Caco-2 (cell line): ENCODE data around the gene NTSR2. TPM values are rescaled to one million over a fixed set of nuclear protein-coding genes. Genes with fewer than 3 reads are reported as not detected.

Source experiments
- BruUV-seq: library from RNA; stranded (reverse); fragments of 400-500 nt; replicated peaks from 2 replicates; lab custom pipeline; 2021; lab: Mats Ljungman, UMichigan
- CTCF ChIA-PET: fragments of 300-600 bp; sonication (Branson Sonifier 250); formaldehyde crosslinking; loops from one replicate; lab custom pipeline; 2022; ENCODE audit warnings: antibody characterized with exemption; lab: Charles Lee
- POLR2A ChIA-PET: fragments of 300-600 bp; sonication (Branson Sonifier 250); formaldehyde crosslinking; loops from one replicate; lab custom pipeline; 2022; ENCODE audit warnings: antibody characterized with exemption; lab: Charles Lee
- DNase-seq, 2 experiments: peaks; one replicate each; pipeline versions ENCODE4 v3.0.0 to v3.0.0-alpha.2; 2020 to 2022
- H3K27me3 ChIP-seq: replicated peaks from 2 replicates; pipeline ENCODE4 v1.6.0; 2011; ENCODE audit warnings: low read length; ENCODE audit not compliant: control insufficient read depth, insufficient read depth
- H3K36me3 ChIP-seq: 2 replicates; pipeline ENCODE4 v1.5.1; 2011; ENCODE audit warnings: low read length; ENCODE audit not compliant: control insufficient read depth, insufficient read depth
- H3K4me1 ChIP-seq: fragments of 250-450 bp; sonication (Bioruptor Pico); 2 replicates; pipeline ENCODE4 v1.5.1; 2020; ENCODE audit warnings: mild to moderate bottlenecking
- H3K4me3 ChIP-seq: 2 replicates; pipeline ENCODE4 v1.5.1; 2011; ENCODE audit warnings: low read depth, mild to moderate bottlenecking, control low read depth, low read length
- H3K9me3 ChIP-seq: fragments of 250-450 bp; sonication (Bioruptor Pico); 2 replicates; pipeline ENCODE4 v1.5.1; 2020; ENCODE audit warnings: mild to moderate bottlenecking, moderate library complexity
- H3K27ac Mint-ChIP-seq: one replicate; pipeline ENCODE4 v1.8.0; 2022; ENCODE audit warnings: mixed read lengths; ENCODE audit not compliant: unreplicated experiment
- H3K27me3 Mint-ChIP-seq: one replicate; pipeline ENCODE4 v1.8.0; 2022; ENCODE audit warnings: mixed read lengths; ENCODE audit not compliant: insufficient read depth, unreplicated experiment
- H3K36me3 Mint-ChIP-seq: one replicate; pipeline ENCODE4 v1.8.0; 2022; ENCODE audit warnings: mild to moderate bottlenecking, mixed read lengths; ENCODE audit not compliant: insufficient read depth, unreplicated experiment
- H3K4me1 Mint-ChIP-seq: one replicate; pipeline ENCODE4 v1.8.0; 2022; ENCODE audit warnings: low read depth, mixed read lengths; ENCODE audit not compliant: unreplicated experiment
- H3K4me3 Mint-ChIP-seq: one replicate; pipeline ENCODE4 v1.8.0; 2022; ENCODE audit warnings: mild to moderate bottlenecking, moderate library complexity, mixed read lengths; ENCODE audit not compliant: unreplicated experiment
- H3K9me3 Mint-ChIP-seq: one replicate; pipeline ENCODE4 v1.8.0; 2022; ENCODE audit warnings: mixed read lengths; ENCODE audit not compliant: unreplicated experiment
- intact Hi-C: fragments of 100-400 bp; cut with micrococcal nuclease; formaldehyde crosslinking; loops from one replicate; pipeline ENCODE4 v1.10.0; 2022; ENCODE audit not compliant: unreplicated experiment
- total RNA-seq: library from RNA; stranded (reverse); gene quantifications from 2 replicates; pipeline ENCODE4 v1.2.3, GENCODE V29; 2022
- TF ChIP-seq, protein P1 (sequence below), 2 experiments: fragments of 200-600 bp in 1 of 2; IDR thresholded peaks; 1 replicate in 1 of 2; 2 replicates in 1 of 2; pipeline versions ENCODE4 v1.5.1 to v1.8.0; 2011 to 2022; ENCODE audit warnings: antibody characterized with exemption in 1 of 2, control low read depth in 1 of 2, inconsistent platforms in 1 of 2, low read depth in 1 of 2, low read length in 1 of 2, mild to moderate bottlenecking in 1 of 2, moderate library complexity in 1 of 2; ENCODE audit not compliant: insufficient read depth in 1 of 2, severe bottlenecking in 1 of 2, unreplicated experiment in 1 of 2

Gene NTSR2
- total RNA-seq, 1 experiment from 2014 or later = not detected

DNA sequence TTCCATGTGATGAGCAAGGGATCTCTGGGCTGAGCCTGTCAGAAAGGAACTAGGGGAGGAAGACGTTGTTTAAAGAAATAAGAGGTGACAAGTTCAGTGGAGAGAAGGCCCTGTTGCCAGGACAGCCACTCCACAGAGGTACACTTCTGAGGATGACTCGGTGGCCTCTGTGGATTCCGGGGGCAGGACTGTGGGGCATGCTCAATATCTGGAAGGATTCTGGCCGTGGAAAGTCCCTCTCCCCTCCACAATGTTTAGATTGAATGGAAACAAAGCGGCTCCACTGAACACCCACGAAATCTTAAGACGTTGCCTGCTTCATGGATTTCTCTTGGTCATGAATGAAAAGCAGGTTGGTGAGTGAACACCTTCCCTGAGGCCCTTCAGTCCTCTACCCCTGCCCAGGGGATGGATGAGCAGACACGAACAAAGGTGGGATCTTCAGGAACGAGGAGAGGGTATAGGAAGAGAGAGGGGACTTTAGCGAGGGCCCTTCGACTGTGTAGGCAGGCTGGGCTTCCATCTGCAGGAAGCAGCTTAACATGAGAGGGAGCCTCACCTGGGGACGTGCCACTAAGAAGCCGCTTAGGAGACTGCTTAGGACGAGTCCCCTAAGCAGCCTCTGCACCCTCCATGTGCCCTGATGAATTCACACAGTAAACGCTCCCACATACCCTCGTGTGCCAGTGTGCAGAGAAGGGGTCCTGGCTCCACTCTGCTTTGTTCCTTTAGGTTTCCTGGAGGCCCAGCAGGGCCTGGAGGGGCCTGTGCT, 1.9 kb downstream of the NTSR2 start:
- intact Hi-C loops = no loop called here
- Histone ChIP-seq H3K9me3 (peaks cover 2% of the 10 kb centered on the region), H3K4me1 (no peaks in the 10 kb centered on the region), H3K36me3 (no peaks in the 10 kb centered on the region), H3K27me3 (no peaks in the 10 kb centered on the region), H3K4me3 (no peak overlapping the region)
- TF ChIP-seq, protein P1, sequence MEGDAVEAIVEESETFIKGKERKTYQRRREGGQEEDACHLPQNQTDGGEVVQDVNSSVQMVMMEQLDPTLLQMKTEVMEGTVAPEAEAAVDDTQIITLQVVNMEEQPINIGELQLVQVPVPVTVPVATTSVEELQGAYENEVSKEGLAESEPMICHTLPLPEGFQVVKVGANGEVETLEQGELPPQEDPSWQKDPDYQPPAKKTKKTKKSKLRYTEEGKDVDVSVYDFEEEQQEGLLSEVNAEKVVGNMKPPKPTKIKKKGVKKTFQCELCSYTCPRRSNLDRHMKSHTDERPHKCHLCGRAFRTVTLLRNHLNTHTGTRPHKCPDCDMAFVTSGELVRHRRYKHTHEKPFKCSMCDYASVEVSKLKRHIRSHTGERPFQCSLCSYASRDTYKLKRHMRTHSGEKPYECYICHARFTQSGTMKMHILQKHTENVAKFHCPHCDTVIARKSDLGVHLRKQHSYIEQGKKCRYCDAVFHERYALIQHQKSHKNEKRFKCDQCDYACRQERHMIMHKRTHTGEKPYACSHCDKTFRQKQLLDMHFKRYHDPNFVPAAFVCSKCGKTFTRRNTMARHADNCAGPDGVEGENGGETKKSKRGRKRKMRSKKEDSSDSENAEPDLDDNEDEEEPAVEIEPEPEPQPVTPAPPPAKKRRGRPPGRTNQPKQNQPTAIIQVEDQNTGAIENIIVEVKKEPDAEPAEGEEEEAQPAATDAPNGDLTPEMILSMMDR (IDR thresholded peaks at IDR 0.05; ENCODE audit: insufficient read depth in 1 of 2, low read depth in 1 of 2, low read length in 1 of 2, severe bottlenecking in 1 of 2, unreplicated experiment in 1 of 2) = no peak
- Mint-ChIP-seq H3K4me3 (no peak overlapping the region), H3K9me3 (peaks cover 9% of the 10 kb centered on the region), H3K36me3 (no peaks in the 10 kb centered on the region), H3K27ac (no peak overlapping the region), H3K4me1 (no peaks in the 10 kb centered on the region), H3K27me3 (peaks cover 3% of the 10 kb centered on the region)
- DNase-seq = peak in 1 of 2 experiments; percentile 17
- ChIA-PET CTCF (no interaction called here), POLR2A (no interaction called here)
- no TSS peak for BruUV-seq

- DNase-seq = no peak
- intact Hi-C loops = no loop called here
- Mint-ChIP-seq H3K4me3 (no peak overlapping the region), H3K36me3 (no peaks in the 10 kb centered on the region), H3K27me3 (peaks cover 3% of the 10 kb centered on the region), H3K4me1 (no peaks in the 10 kb centered on the region), H3K9me3 (peaks cover 18% of the 10 kb centered on the region), H3K27ac (no peak overlapping the region)
- no peaks in the 10 kb centered on the region for H3K36me3 ChIP-seq
- ChIA-PET CTCF (no interaction called here), POLR2A (no interaction called here)
- no peaks in the 10 kb centered on the region for H3K4me1 ChIP-seq
- H3K9me3 ChIP-seq = peaks cover 7% of the 10 kb centered on the region
- TF ChIP-seq, protein P1 (IDR thresholded peaks at IDR 0.05; ENCODE audit: insufficient read depth in 1 of 2, low read depth in 1 of 2, low read length in 1 of 2, severe bottlenecking in 1 of 2, unreplicated experiment in 1 of 2) = no peak
- no TSS peak for BruUV-seq
- H3K27me3 ChIP-seq = no peaks in the 10 kb centered on the region
- no peak overlapping the region for H3K4me3 ChIP-seq
Measured at GRCh38 chr2:11667194-11667593, 2.8 kb downstream of the NTSR2 start.

DNA sequence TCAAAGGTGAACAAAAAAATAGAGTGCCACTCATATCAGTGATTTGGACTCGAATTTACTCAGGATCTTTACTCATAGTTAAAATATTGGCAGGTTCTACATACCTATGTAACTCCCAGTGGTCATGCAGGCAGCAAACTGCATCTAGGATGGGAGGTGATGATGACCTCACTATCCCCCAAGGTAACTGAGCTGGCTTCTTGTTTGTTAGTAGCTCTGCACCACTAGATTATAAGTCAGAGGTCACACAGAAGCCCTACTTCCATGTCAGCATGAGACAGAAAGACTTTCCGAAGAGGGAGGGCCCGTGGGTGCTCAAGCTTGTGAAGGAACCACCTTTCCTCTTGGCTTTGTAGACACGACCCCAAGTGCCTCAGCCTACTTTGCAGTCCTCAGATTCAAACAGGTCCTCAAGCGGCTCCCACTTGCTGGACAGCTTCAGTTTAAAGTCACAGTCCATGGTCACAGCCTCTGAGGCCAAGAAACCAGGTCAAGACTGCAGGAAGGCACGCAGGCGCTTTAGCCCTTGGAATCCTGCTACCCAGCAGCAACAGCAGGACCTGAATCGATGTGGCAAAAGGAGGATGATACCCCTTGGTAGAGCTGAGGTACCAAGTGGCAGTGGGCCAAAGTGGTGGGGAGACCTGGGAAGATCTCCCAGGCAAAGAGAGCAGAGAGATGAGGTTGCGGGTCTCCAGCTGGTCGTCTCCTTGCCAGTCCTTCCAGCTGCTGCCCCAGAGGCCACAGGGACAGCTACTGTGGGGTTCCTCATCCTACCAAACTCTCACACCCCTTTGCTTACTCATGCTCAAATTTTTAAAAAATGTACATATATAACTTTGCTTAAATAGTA, 4.3 kb downstream of the NTSR2 start:
- CTCF ChIA-PET = interaction anchor here (0.6 kb wide), 1 partner anchor 16 kb away, joined by 5 read pairs; no protein-coding TSS in a partner anchor
- peaks cover 7% of the 10 kb centered on the region for H3K9me3 ChIP-seq
- BruUV-seq = no TSS peak
- DNase-seq = peak in 1 of 2 experiments; percentile 9
- H3K27me3 Mint-ChIP-seq = peaks cover 3% of the 10 kb centered on the region
- POLR2A ChIA-PET = no interaction called here
- H3K4me1 Mint-ChIP-seq = no peaks in the 10 kb centered on the region
- TF ChIP-seq, protein P1 (IDR thresholded peaks at IDR 0.05; ENCODE audit: insufficient read depth in 1 of 2, low read depth in 1 of 2, low read length in 1 of 2, severe bottlenecking in 1 of 2, unreplicated experiment in 1 of 2) = no peak
- H3K4me3 Mint-ChIP-seq = no peak overlapping the region
- no peak overlapping the region for H3K27ac Mint-ChIP-seq
- no peaks in the 10 kb centered on the region for H3K36me3 ChIP-seq
- peaks cover 24% of the 10 kb centered on the region for H3K9me3 Mint-ChIP-seq
- H3K4me3 ChIP-seq = no peak overlapping the region
- intact Hi-C loops = no loop called here
- H3K27me3 ChIP-seq = no peaks in the 10 kb centered on the region
- no peaks in the 10 kb centered on the region for H3K4me1 ChIP-seq
- H3K36me3 Mint-ChIP-seq = no peaks in the 10 kb centered on the region
